Osteocyte (in vitro differentiated cells): ENCODE measurements around the gene FGF14. TPM values are rescaled to one million over a fixed set of nuclear protein-coding genes. Genes with fewer than 3 reads are reported as not detected.

Source experiments
- DNase-seq: peaks from one replicate; pipeline ENCODE4 v3.0.0; 2021; ENCODE audit warnings: mixed read lengths; ENCODE audit not compliant: unreplicated experiment; ENCODE audit errors: extremely low spot score
- H3K27ac Mint-ChIP-seq: one replicate; pipeline ENCODE4 v1.8.0; 2021; ENCODE audit warnings: mild to moderate bottlenecking, mixed read lengths; ENCODE audit not compliant: unreplicated experiment
- H3K27me3 Mint-ChIP-seq: one replicate; pipeline ENCODE4 v1.8.0; 2021; ENCODE audit warnings: mixed read lengths; ENCODE audit not compliant: unreplicated experiment
- H3K36me3 Mint-ChIP-seq: one replicate; pipeline ENCODE4 v1.8.0; 2021; ENCODE audit warnings: mixed read lengths; ENCODE audit not compliant: unreplicated experiment
- H3K4me1 Mint-ChIP-seq: one replicate; pipeline ENCODE4 v1.8.0; 2021; ENCODE audit warnings: mixed read lengths; ENCODE audit not compliant: unreplicated experiment
- H3K4me3 Mint-ChIP-seq: one replicate; pipeline ENCODE4 v1.8.0; 2021; ENCODE audit warnings: mild to moderate bottlenecking, moderate library complexity, mixed read lengths; ENCODE audit not compliant: unreplicated experiment
- H3K9me3 Mint-ChIP-seq: one replicate; pipeline ENCODE4 v1.8.0; 2021; ENCODE audit warnings: mixed read lengths; ENCODE audit not compliant: unreplicated experiment
- CTCF ChIP-seq: fragments of 200-600 bp; sonication (generic); IDR thresholded peaks from 2 replicates; pipeline ENCODE4 v1.5.0; 2021; ENCODE audit warnings: antibody characterized with exemption, mild to moderate bottlenecking, moderate library complexity
- total RNA-seq: library from RNA; stranded (reverse); gene quantifications from 2 replicates; pipeline ENCODE4 v1.2.1, GENCODE V29; 2021

The FGF14 gene
- total RNA-seq, 1 donor from 2014 or later = 0.24 TPM

- Mint-ChIP-seq H3K27ac (no peak overlapping the region), H3K9me3 (no peaks in the 10 kb centered on the region), H3K4me3 (no peak overlapping the region), H3K36me3 (no peaks in the 10 kb centered on the region), H3K4me1 (no peaks in the 10 kb centered on the region), H3K27me3 (peaks cover 8% of the 10 kb centered on the region)
- no peak for TF ChIP-seq CTCF
- DNase-seq = no peak
Observed at GRCh38 chr13:102233566-102234208, 168.2 kb downstream of the FGF14 start.

GRCh38 chr13:102231479-102231878 lies 170.4 kb downstream of the FGF14 start:
- peaks cover 25% of the 10 kb centered on the region for H3K27me3 Mint-ChIP-seq
- H3K36me3 Mint-ChIP-seq = no peaks in the 10 kb centered on the region
- no peaks in the 10 kb centered on the region for H3K9me3 Mint-ChIP-seq
- H3K27ac Mint-ChIP-seq = no peak overlapping the region
- no peak for DNase-seq
- no peak for TF ChIP-seq CTCF
- H3K4me1 Mint-ChIP-seq = no peaks in the 10 kb centered on the region
- no peak overlapping the region for H3K4me3 Mint-ChIP-seq

GRCh38 chr13:102227741-102228140 lies 174.1 kb downstream of the FGF14 start:
- H3K4me3 Mint-ChIP-seq = no peak overlapping the region
- no peaks in the 10 kb centered on the region for H3K36me3 Mint-ChIP-seq
- H3K27ac Mint-ChIP-seq = no peak overlapping the region
- no peak for TF ChIP-seq CTCF
- DNase-seq = no peak
- H3K9me3 Mint-ChIP-seq = no peaks in the 10 kb centered on the region
- H3K4me1 Mint-ChIP-seq = no peaks in the 10 kb centered on the region
- H3K27me3 Mint-ChIP-seq = peaks cover 41% of the 10 kb centered on the region

- no peak for TF ChIP-seq CTCF
- Mint-ChIP-seq H3K9me3 (no peaks in the 10 kb centered on the region), H3K27me3 (peaks cover 41% of the 10 kb centered on the region), H3K4me3 (no peak overlapping the region), H3K27ac (no peak overlapping the region), H3K36me3 (no peaks in the 10 kb centered on the region), H3K4me1 (no peaks in the 10 kb centered on the region)
- DNase-seq = no peak
Observed at GRCh38 chr13:102226591-102226990, 175.3 kb downstream of the FGF14 start.

DNA sequence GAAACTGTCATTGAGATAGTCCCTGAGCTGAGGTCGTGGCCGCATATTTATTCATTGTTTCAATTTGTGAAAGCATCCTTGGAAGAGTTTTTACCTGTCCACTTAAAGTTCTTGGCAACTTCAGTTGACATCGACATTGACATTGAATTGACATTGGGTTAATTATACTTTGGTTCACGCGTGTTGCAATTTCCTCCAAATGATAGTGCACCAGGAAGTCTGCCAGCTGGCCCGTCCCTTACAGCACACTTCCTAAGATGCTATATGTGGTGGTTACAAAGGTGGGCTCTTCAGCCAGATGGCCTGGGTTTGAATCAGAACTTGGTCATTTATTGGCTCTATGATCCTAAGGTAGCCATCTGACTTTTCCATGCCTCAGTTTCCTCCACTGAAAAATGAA lies 176.0 kb downstream of the FGF14 start:
- no peak overlapping the region for H3K4me3 Mint-ChIP-seq
- no peak overlapping the region for H3K27ac Mint-ChIP-seq
- H3K36me3 Mint-ChIP-seq = no peaks in the 10 kb centered on the region
- no peak for DNase-seq
- peaks cover 38% of the 10 kb centered on the region for H3K27me3 Mint-ChIP-seq
- H3K9me3 Mint-ChIP-seq = no peaks in the 10 kb centered on the region
- no peak for TF ChIP-seq CTCF
- no peaks in the 10 kb centered on the region for H3K4me1 Mint-ChIP-seq
